ENCODE results near the gene CCDC194.

Gene CCDC194

DNA sequence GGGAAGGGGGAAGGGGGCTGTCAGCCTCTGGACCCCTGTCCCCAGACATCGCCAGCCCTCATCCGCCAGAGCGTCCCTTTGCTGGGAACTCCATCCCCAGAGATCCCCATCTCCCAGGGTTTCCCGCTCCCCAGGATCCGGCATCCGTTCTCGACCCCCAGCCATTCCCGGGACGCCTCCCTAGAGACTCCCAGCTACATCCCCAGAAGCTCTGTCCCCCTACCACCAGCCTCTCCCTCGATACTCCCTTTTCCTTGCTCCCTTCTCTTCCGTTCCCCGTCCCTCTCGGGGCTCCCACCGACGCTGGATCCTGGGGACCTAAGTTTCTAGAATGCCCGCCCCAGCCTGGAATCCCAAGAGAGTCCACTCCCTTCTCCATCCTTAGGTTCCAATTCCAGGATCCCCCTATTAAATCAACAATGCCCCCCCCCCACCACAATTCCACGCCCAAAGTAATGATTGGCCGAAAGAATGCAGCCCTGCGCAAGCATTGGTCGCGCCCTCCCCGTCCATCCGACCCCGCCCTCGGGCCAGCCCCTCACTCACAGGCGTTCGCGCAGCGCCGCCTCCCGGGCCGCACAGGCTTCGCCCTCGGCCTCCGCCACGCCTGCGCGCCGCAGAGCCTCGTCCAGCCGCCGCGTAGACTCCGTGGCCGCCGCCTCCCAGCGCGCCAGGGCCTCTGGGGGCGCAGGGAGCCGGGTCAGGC lies 3.2 kb downstream of the CCDC194 start:
- Histone ChIP-seq H3K4me3 (ENCODE audit: extremely low read depth, insufficient read depth, low read length, poor library complexity, severe bottlenecking) (peak overlapping the region; percentile 53), H3K4me1 (ENCODE audit: control insufficient read depth, insufficient read depth, low read length, poor library complexity, severe bottlenecking) (peaks cover 5% of the 10 kb centered on the region), H3K9me3 (ENCODE audit: control insufficient read depth, low read length) (peaks cover 18% of the 10 kb centered on the region), H3K36me3 (ENCODE audit: control insufficient read depth, insufficient read depth, low read length) (no peaks in the 10 kb centered on the region), H3K27ac (ENCODE audit: low read depth, low read length, severe bottlenecking) (peak overlapping the region; percentile 29)
- 0 to 1% methylated on average over 25 to 48 of the region's 50 CpGs for WGBS, 2 experiments (ENCODE audit: insufficient coverage in 2 of 2)

DNA sequence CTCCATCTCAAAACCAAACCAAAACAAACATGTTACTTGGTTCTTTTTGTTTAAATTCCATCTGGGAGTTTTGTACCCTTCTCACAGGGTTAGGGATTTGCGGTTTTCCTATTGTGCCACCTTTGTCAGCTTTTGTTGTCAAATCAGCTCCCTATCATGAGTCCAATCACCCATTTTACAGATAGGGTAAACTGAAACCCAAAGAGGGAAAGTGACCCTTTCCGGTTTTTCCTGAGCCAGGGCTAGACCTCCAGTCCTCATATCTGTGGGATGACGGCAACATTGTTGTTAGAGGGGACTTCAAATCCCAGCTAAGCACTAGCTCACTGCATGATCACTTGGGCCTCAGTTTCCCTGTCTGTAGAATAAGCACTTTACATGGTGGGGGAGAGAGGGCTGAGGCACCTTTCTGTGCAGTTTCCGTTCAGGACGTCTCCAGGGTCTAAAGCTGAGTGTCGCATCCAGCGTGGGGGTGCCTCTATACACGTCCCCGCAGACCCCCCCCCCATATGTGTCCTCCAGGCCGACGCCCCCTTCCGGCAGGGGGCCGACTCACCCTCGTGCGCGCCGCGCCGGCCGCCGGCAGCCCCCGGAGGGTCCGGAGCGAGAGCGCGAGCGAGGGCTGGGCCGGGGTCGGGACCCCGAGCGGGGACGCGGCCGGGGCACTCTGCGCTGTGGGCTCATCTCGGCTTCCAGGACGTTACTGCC lies 3.9 kb downstream of the CCDC194 start:
- Histone ChIP-seq H3K36me3 (ENCODE audit: control insufficient read depth, insufficient read depth, low read length) (no peaks in the 10 kb centered on the region), H3K4me3 (ENCODE audit: extremely low read depth, insufficient read depth, low read length, poor library complexity, severe bottlenecking) (peak overlapping the region; percentile 53), H3K9me3 (ENCODE audit: control insufficient read depth, low read length) (peaks cover 18% of the 10 kb centered on the region), H3K27ac (ENCODE audit: low read depth, low read length, severe bottlenecking) (no peak overlapping the region), H3K4me1 (ENCODE audit: control insufficient read depth, insufficient read depth, low read length, poor library complexity, severe bottlenecking) (peaks cover 5% of the 10 kb centered on the region)
- 10 to 21% methylated on average over 13 to 30 of the region's 37 CpGs for WGBS, 2 experiments (ENCODE audit: insufficient coverage in 2 of 2)

DNA sequence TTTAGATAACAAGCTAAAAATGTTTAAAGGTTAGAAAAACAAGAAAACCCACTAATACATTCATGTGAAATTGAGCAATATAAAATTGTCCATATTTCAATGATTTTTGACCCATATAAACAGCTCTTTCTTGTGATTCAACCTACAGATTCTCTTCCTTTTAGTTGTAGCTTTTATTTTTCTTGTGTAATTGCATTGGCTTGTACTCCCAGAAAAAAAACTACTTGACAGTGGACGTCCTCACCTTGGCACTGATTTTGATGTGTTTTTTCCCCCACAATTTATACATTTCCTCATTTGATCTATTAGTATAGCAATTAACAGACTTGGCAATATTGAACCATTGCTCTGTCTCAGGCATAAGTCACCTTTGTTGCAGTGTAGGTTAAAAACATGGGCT lies 4.7 kb downstream of the CCDC194 start:
- H3K4me3 ChIP-seq (ENCODE audit: extremely low read depth, insufficient read depth, low read length, poor library complexity, severe bottlenecking): no peak overlapping the region
- H3K4me1 ChIP-seq (ENCODE audit: control insufficient read depth, insufficient read depth, low read length, poor library complexity, severe bottlenecking): peaks cover 5% of the 10 kb centered on the region
- no CpG with 5 or more reads among the region's 1 CpG for WGBS, 2 experiments (ENCODE audit: insufficient coverage in 2 of 2)
- H3K27ac ChIP-seq (ENCODE audit: low read depth, low read length, severe bottlenecking): no peak overlapping the region
- peaks cover 18% of the 10 kb centered on the region for H3K9me3 ChIP-seq (ENCODE audit: control insufficient read depth, low read length)
- H3K36me3 ChIP-seq (ENCODE audit: control insufficient read depth, insufficient read depth, low read length): no peaks in the 10 kb centered on the region

DNA sequence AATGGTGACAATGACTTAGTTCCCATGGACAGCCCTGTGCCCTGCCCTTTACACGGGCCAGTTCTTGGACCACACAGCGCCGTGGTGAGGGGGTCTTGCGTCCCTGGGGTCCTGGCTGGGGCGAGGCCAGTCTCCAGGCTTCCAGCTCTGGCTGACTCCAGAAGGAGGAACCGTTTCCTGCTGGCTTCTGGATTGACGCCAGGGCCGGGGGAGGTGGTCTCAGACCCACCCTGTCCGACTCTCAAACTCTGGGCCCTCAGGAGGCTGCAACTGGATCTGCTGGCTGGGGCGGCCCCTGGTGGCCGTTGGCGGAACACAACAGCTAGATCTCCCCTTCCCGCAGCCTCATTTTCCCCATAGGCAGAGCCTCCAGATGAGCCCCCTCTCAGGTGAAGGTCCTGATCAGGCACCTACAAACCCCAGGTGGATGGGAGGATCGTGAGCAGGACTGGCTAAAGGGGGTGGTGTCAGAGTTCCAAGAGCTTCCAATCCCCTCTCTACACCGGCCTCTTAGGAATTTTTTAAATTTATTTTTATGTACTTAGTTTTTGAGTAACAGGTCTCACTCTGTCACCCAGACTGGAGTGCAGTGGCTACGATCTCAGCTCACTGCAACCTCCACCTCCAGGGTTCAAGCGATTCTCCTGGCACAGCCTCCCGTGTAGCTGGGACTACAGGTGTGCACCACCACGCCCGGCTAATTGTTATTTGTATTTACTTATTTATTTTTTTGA lies 8.0 kb downstream of the CCDC194 start:
- no peak overlapping the region for H3K27ac ChIP-seq (ENCODE audit: low read depth, low read length, severe bottlenecking)
- 33 to 34% methylated on average over 12 to 13 of the region's 20 CpGs for WGBS, 2 experiments (ENCODE audit: insufficient coverage in 2 of 2)
- H3K4me1 ChIP-seq (ENCODE audit: control insufficient read depth, insufficient read depth, low read length, poor library complexity, severe bottlenecking): peaks cover 8% of the 10 kb centered on the region
- peaks cover 18% of the 10 kb centered on the region for H3K9me3 ChIP-seq (ENCODE audit: control insufficient read depth, low read length)
- H3K36me3 ChIP-seq (ENCODE audit: control insufficient read depth, insufficient read depth, low read length): no peaks in the 10 kb centered on the region
- no peak overlapping the region for H3K4me3 ChIP-seq (ENCODE audit: extremely low read depth, insufficient read depth, low read length, poor library complexity, severe bottlenecking)

DNA sequence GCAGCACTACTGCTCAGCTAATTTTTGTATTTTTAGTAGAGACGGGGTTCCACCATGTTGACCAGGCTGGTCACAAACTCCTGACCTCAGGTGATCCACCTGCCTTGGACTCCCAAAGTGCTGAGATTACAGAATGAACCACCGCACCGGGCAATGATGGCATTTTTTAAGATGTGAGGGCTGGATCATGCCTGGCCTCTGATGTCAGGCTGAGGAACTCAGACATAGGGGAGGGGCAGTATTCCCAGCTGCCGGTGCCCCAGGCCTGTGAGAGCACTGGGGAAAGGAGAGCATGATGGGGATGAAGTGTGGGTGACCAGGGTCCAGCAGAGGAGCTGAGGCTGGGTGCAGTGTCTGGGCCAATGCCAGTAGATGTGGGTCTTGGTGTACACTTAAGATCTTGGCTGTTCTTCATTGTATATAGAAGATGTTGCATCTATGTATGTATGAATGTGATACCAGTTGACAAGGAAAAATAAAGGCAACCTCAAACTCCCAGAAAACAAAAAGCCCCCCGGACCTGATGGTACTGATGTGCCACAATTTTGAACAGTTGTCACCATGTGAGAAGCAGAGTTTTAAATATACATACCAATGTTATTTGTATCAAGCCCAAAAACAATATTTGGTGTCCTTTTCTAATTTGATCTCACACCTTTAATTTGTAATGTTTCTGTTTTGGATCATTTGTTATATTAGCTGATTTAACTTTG lies 13.4 kb downstream of the CCDC194 start:
- no peak overlapping the region for H3K27ac ChIP-seq (ENCODE audit: low read depth, low read length, severe bottlenecking)
- WGBS, 2 experiments (ENCODE audit: insufficient coverage in 2 of 2): 91 to 98% methylated on average over 4 of the region's 5 CpGs
- peaks cover 34% of the 10 kb centered on the region for H3K4me1 ChIP-seq (ENCODE audit: control insufficient read depth, insufficient read depth, low read length, poor library complexity, severe bottlenecking)
- H3K9me3 ChIP-seq (ENCODE audit: control insufficient read depth, low read length): no peaks in the 10 kb centered on the region
- no peaks in the 10 kb centered on the region for H3K36me3 ChIP-seq (ENCODE audit: control insufficient read depth, insufficient read depth, low read length)
- no peak overlapping the region for H3K4me3 ChIP-seq (ENCODE audit: extremely low read depth, insufficient read depth, low read length, poor library complexity, severe bottlenecking)

DNA sequence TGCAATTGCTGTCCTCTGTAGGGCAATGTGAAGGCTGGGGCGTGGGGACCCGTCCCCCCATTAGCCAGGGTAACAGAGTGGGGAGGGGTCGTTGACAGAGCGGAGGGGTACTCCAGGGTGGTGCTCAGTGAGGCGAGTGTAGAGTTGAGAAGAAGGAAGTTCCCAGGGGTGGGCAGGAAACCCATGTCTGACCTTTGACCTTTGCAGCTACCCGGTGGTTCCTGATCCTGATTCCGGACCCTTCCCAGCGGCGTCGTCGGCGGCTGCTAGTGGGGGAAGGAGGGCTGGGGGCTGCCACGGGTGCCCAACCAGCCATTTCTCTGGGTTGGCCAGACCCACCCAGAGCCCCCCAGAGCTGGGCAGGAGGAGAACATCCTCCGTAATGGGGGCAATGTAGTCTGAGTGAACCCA lies 14.8 kb downstream of the CCDC194 start:
- 42 to 48% methylated on average over 11 to 12 of the region's 14 CpGs for WGBS, 2 experiments (ENCODE audit: insufficient coverage in 2 of 2)
- Histone ChIP-seq H3K4me1 (ENCODE audit: control insufficient read depth, insufficient read depth, low read length, poor library complexity, severe bottlenecking) (peaks cover 34% of the 10 kb centered on the region), H3K9me3 (ENCODE audit: control insufficient read depth, low read length) (no peaks in the 10 kb centered on the region), H3K36me3 (ENCODE audit: control insufficient read depth, insufficient read depth, low read length) (no peaks in the 10 kb centered on the region), H3K27ac (ENCODE audit: low read depth, low read length, severe bottlenecking) (peak overlapping the region; percentile 30), H3K4me3 (ENCODE audit: extremely low read depth, insufficient read depth, low read length, poor library complexity, severe bottlenecking) (no peak overlapping the region)

DNA sequence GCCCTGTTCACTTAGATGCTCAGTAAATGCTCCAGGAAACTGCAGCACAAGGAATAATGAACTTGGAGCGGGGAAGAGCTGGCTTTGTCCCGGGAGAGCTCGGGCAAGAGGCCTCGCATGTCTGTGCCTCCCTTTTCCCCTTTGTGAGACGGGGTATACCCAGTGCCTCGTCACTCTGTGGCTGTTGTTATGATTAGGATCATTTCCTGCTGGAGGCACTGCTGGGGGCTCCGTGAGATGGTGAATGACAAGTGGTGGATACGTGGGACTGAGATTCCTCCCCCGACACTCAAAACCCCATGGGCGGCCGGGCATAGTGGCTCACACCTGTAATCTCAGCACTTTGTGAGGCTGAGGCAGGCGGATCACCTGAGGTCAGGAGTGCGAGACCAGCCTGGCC lies 15.7 kb downstream of the CCDC194 start:
- H3K4me3 ChIP-seq (ENCODE audit: extremely low read depth, insufficient read depth, low read length, poor library complexity, severe bottlenecking): no peak overlapping the region
- H3K4me1 ChIP-seq (ENCODE audit: control insufficient read depth, insufficient read depth, low read length, poor library complexity, severe bottlenecking): peaks cover 32% of the 10 kb centered on the region
- H3K36me3 ChIP-seq (ENCODE audit: control insufficient read depth, insufficient read depth, low read length): no peaks in the 10 kb centered on the region
- H3K27ac ChIP-seq (ENCODE audit: low read depth, low read length, severe bottlenecking): no peak overlapping the region
- 82 to 87% methylated on average over 10 to 11 of the region's 13 CpGs for WGBS, 2 experiments (ENCODE audit: insufficient coverage in 2 of 2)
- no peaks in the 10 kb centered on the region for H3K9me3 ChIP-seq (ENCODE audit: control insufficient read depth, low read length)

DNA sequence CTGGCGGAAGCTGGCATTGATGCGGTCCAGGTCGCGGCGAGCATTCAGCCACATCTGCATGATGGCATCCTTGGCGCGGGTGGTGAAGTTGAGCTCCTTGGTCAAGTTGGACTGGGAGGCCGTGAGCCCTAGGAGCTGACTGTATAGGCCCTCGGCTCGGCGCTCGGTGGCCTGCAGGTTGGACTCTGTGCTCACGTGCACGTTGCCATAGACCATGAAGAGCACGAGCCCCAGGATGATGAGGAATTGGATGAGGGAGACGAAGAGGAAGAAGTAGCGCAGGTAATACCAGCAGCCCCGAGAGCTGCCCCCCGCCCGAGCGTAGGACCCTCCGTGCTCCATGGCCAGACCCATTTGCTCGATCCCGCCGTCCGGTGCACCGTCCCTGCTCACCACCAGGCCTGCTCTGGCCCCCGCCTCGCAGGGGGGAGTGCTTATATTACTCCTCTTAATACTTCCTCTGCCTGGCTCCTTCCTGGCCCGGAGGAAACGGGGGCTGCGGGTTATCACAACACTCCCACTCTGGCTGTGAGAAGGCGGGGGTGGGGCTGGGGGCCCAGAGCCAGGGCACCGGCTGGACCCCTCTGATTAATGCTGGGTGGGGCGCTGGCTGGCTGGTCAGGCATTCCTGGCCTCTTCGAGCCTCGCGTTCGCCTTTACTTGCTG lies 16.9 kb downstream of the CCDC194 start, which contains the start of gene PLVAP:
TSS of gene PLVAP (minus strand) at position 408 of the 666 bp plus-strand sequence. CDS start at position 354, 54 bp downstream.
- Histone ChIP-seq H3K4me3 (ENCODE audit: extremely low read depth, insufficient read depth, low read length, poor library complexity, severe bottlenecking) (peak within 1 kb of the TSS; percentile 18), H3K36me3 (ENCODE audit: control insufficient read depth, insufficient read depth, low read length) (no peaks in the 10 kb centered on the region), H3K9me3 (ENCODE audit: control insufficient read depth, low read length) (no peaks in the 10 kb centered on the region), H3K4me1 (ENCODE audit: control insufficient read depth, insufficient read depth, low read length, poor library complexity, severe bottlenecking) (peaks cover 26% of the 10 kb centered on the region), H3K27ac (ENCODE audit: low read depth, low read length, severe bottlenecking) (no peak within 1 kb of the TSS)
- 88 to 93% methylated on average over 31 to 36 of the region's 39 CpGs for WGBS, 2 experiments (ENCODE audit: insufficient coverage in 2 of 2)

DNA sequence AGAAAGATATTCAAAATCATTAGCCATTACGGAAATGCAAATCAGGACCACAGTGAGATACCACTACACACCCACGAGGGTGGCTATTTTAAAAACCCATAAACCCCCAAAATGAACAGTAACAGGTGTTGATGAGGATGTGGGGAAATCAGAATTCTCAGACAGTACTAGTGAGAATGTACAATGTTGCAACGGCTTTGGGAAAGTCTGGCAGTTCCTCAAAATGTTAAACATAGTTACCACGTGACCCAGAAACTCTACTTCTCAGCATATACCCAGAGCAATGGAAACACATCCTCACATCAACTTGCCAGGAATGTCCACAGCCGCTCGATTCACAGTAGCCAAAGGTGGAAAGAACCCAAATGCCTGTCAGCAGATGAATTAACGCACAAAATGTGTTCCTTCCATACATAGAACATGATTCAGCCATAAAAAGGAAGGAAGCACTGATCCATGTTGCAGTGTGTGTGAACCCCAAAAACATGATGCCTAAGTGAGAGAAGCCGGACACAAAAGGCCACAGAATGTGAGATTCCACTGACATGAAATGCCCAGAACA lies 23.9 kb downstream of the CCDC194 start:
- peaks cover 6% of the 10 kb centered on the region for H3K4me1 ChIP-seq (ENCODE audit: control insufficient read depth, insufficient read depth, low read length, poor library complexity, severe bottlenecking)
- H3K9me3 ChIP-seq (ENCODE audit: control insufficient read depth, low read length): no peaks in the 10 kb centered on the region
- H3K36me3 ChIP-seq (ENCODE audit: control insufficient read depth, insufficient read depth, low read length): no peaks in the 10 kb centered on the region
- H3K4me3 ChIP-seq (ENCODE audit: extremely low read depth, insufficient read depth, low read length, poor library complexity, severe bottlenecking): no peak overlapping the region
- WGBS, 2 experiments (ENCODE audit: insufficient coverage in 2 of 2): 99% methylated on average over 6 of the region's 8 CpGs
- H3K27ac ChIP-seq (ENCODE audit: low read depth, low read length, severe bottlenecking): no peak overlapping the region

DNA sequence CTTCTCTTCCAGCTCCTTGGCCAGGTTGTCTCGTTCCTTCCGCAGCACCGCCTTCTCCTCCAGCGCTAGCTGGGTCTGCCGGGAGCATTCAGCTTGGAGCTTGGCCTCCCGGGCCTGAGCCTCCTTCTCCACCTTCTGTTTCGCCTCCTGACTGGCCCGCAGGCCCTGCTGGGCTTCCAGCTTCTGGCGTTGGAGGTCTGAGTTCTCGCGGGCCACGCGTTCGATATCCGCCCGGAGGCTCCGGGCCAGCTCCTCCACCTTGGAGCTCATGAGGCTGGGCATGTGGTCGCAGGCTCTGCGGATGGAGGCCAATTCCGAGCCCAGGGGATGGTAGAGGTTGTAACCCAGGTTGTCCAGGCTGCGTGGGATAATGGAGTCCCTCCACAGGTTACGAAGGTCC lies 28.6 kb downstream of the CCDC194 start:
- WGBS, 2 experiments (ENCODE audit: insufficient coverage in 2 of 2): 97 to 98% methylated on average over 13 to 22 of the region's 22 CpGs
- Histone ChIP-seq H3K27ac (ENCODE audit: low read depth, low read length, severe bottlenecking) (no peak overlapping the region), H3K4me3 (ENCODE audit: extremely low read depth, insufficient read depth, low read length, poor library complexity, severe bottlenecking) (no peak overlapping the region), H3K4me1 (ENCODE audit: control insufficient read depth, insufficient read depth, low read length, poor library complexity, severe bottlenecking) (peaks cover 4% of the 10 kb centered on the region), H3K36me3 (ENCODE audit: control insufficient read depth, insufficient read depth, low read length) (no peaks in the 10 kb centered on the region), H3K9me3 (ENCODE audit: control insufficient read depth, low read length) (no peaks in the 10 kb centered on the region)
